Jurkat, Clone E6-1 (cell line): ENCODE measurements around the gene PROM2.

Experiments
- DNase-seq: peaks from one replicate; pipeline ENCODE4 v3.0.0-alpha.2; 2011; ENCODE audit warnings: low read depth, low spot score
- H3K4me3 ChIP-seq: 2 replicates; pipeline ENCODE4 v1.5.1; 2011; ENCODE audit warnings: mild to moderate bottlenecking, low read length, control low read depth, moderate library complexity

PROM2 gene

DNA sequence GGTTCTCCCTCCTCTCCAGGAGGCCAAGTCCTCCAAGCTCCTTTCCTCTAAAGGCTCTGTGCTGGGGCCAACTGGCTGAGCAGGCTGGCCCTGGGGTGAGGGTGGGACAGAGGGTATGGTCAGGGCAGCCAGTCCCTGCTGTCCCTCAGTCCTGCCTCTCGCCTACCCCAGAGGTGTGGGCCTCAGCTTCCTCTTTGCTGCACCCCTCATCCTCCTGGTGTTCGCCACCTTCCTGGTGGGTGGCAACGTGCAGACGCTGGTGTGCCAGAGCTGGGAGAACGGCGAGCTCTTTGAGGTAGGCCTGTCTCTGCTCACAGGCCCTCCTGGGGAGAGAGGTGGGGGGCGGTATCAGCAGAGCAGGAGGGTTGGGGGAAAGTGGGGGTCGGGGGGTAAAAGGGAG is 6.8 kb downstream of the PROM2 start:
- no peak for DNase-seq
- H3K4me3 ChIP-seq: no peak overlapping the region

DNA sequence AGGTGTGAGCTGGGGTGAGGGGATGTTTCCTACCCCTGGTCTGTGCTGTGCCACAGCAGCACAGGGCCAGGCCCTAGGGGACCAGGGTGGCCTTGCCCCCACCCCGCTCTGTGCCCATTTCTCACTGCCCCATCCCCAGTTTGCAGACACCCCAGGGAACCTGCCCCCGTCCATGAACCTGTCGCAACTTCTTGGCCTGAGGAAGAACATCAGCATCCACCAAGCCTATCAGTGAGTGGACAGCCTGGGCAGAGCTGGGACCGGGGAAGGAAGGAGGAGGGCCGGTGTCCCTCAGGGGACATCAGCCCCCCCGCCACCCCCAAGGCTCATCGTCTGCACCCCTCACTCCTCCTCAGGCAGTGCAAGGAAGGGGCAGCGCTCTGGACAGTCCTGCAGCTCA is 7.5 kb downstream of the PROM2 start:
- no peak overlapping the region for H3K4me3 ChIP-seq
- no peak for DNase-seq

DNA sequence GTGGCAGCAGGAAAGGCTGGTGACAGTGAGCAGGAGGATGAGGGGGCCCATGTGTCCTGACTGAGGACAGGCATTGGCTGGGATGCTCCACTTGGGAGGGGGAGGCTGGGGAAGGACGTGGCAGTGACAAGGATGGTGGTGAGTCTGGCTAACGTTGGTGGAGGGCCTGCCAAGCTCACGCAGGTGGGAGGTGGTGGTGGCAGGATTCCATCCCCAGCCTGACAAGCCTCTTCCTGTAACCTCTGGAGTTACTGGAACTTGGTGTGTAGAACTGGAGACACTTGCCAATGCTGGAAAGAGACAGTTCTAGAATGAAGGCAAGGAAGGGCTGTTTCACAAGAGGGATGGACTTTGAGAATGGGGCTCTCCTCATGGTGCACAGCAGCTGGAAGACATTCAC is 8.2 kb downstream of the PROM2 start:
- no peak for DNase-seq
- H3K4me3 ChIP-seq: no peak overlapping the region

DNA sequence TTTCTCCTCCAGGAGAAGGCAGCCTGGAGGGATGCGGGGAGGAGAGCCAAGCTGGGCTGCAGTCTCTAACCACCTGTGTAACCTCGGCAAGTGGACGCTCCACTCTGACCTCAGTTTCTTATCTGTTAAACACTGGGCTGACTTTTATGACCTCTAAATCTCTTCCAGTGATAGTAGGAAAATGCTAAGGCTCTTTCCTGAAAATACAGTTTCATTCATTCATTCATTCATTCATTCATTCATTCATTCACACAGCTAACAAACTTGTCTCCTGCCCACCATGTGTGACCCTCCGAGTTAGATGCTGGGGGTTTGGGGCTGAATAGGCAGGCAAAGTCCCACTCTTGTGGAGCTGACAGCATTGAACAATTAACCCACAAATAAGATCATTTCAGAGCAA is 9.3 kb downstream of the PROM2 start:
- no peak for DNase-seq
- no peak overlapping the region for H3K4me3 ChIP-seq

DNA sequence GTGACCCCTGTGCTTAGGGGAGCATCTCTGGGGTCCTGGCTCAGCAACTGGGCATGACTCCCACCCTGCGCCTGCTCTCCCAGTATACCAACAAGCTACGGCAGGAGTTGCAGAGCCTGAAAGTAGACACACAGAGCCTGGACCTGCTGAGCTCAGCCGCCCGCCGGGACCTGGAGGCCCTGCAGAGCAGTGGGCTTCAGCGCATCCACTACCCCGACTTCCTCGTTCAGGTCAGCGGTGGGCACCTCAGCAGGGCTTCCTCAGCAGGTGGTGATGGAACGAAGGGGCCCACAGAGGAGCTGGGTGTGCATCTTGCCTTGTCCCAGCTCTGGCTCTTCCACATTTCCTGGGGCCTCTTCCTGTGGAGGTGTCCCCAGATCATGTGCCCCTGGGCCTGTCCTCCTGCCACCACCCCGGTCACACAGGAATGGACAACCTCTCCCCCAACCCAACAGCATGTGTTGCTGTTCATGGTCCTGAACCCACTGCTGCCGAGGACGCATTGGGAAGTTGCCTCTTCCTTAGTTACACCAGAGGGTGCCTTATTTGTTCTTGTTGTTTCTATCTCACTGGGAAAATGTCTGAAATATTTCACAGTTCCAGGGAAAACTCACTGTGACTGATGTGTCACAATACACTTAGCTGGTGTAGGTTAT is 10.8 kb downstream of the PROM2 start:
- no peak overlapping the region for H3K4me3 ChIP-seq
- no peak for DNase-seq

DNA sequence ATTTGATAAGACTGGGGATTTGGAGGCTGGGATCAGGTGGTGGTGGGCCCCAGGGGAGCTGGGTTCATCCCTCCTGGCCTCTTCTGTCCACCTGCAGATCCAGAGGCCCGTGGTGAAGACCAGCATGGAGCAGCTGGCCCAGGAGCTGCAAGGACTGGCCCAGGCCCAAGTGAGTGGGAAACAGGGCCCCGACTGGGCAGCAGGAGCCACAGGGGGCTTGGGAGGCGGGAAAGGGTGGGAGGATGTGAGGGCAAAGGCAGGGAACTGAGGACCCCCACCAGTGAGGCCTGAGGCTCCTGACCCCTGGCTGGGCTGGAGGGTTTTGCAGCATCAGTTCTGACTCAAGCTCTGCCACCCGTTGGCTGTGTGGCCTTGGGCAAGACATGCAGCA is 11.3 kb downstream of the PROM2 start:
- no peak overlapping the region for H3K4me3 ChIP-seq
- DNase-seq: no peak

DNA sequence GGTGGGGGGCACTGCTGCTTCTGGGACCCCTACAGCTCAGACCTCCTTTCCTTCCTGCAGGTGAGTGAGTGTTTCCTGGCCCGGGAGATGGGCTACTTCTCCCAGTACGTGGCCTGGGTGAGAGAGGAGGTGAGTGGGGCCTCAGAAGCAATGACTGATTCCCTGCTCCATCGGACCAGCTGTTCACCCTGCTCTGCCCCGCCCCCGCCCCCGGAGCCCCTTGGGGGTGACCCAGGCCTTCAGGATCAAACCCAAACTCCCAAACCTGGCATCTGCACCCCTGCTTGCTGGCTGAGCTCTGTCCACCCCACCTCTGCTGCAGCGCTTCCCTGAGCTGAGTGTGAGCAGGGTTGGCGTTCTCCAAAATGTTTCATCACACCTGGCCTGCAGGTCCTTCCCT is 13.1 kb downstream of the PROM2 start:
- no peak for DNase-seq
- no peak overlapping the region for H3K4me3 ChIP-seq

DNA sequence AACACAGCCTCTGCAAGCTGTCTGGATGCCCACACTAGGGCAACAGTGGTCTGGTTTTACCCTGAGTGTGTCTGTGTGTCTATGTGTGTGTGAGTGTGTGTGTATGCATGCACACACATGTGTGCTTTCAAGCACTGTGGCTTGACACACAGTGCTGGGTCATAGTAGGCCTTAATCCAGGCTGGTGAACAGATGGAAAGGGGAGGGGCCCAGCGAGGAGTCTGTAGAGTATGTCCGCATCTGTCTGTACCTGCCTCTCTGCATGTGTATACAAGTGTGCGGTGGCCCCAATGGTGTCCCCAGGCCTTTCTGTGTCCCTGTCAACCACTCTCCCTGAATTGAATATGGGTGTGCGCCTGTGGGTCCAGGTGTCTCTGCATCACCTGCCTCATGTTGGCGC is 13.6 kb downstream of the PROM2 start:
- DNase-seq: no peak

DNA sequence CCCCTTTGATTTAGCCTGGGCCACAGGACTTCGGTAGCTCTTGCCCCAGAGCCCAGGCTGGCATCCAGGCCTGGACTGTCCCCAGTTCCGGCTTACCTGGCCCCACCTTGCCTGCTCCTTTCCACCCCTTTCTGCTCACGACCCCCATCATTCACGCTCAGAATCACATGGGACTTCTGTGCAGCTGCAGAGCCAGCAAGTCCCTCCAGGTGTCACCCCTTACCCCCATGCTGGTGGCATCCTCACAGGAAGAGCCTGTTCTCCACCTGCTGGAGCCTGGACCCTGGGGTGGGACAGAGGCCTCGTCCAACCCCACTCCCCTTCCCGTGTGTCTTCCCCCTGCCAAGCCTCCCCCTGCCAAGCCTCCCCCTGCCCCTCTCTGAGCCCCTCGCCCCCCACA is 15.0 kb downstream of the PROM2 start:
- no peak for DNase-seq
- H3K4me3 ChIP-seq: no peak overlapping the region

More for the DNA sequence above, 13.6 kb downstream of the PROM2 start:
- H3K4me3 ChIP-seq: no peak overlapping the region

DNA sequence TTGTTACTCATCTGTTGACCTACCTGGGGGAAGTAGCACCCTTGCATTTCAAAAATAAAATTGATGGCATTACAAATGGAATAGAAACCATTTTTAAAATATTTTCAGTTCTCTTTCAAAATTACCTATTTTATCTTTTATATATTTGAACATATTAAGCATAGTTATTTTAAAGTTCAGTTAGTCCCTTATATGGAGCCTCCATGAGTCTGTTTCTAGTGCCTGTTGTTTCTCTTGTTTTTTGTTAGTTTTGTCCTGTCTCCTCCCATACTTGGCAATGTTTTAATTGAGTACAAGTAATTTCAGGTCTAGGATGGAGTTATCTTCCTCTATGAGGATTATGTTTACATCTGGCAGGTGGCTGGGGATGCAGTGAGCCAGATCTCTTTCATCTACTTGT is 17.0 kb downstream of the PROM2 start:
- H3K4me3 ChIP-seq: no peak overlapping the region
- no peak for DNase-seq

DNA sequence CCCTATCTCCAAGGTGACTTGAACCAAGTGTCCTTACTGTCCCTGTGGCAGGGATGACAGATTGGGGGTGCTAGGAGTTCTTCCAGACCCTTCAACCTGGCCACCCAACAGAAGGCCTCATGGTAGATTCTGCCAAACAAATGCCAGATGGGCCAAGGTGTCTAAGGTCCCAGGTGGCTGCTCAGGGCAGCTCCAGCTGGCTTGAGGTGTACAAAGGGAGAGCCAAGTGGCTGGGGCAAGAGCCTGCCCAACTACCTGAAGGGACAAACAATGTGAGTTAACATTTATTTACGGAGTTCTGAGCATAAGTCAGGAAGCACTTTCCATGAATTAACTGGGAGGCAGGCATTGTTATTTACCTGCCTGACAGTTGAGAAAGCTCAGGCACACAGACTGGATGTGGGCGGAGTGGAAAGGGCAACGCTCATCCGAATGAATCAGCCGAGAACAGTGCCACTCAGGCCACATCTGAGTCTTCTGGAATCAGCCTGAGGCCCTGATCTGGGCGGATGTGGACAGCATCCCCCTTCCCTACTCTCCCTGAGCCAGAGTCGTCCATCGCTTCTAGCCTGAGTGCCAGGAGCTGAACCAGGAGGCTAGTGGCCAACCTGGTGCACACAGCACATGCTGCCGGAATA is 18.5 kb downstream of the PROM2 start:
- no peak overlapping the region for H3K4me3 ChIP-seq
- DNase-seq: no peak

DNA sequence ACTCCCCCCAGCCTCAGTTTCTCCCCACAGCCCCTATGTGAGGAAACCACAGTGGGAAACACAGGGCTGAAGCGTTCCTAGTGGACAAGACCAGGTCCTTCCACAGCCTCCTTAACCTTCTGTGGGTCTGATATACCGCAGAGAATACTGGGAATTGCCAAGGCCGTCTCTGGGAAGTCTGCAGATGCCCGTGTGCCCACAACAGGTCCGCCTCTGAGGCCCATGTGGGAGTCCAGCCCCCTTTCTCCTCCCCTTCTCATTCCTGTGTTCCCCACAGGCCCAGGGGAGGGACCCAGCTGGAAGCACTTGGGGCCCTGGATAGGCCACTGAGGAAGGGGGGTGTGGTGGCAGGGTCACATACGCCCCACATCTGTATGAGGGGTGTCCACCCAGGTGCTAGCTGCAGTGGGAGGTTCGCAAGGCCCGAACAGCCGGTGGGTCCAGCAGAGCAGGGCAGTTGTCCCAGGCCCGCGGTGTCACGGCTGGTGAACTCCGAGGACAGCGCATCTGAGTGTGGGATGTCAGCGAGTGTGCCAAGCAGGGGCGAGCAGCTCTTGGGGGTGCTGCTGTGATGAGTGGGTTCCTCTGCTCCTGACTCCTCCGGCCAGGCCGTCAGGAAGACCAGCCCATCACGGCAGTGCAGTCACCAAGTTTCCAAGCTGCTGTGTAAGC is 20.5 kb downstream of the PROM2 start:
- no peak overlapping the region for H3K4me3 ChIP-seq
- no peak for DNase-seq

DNA sequence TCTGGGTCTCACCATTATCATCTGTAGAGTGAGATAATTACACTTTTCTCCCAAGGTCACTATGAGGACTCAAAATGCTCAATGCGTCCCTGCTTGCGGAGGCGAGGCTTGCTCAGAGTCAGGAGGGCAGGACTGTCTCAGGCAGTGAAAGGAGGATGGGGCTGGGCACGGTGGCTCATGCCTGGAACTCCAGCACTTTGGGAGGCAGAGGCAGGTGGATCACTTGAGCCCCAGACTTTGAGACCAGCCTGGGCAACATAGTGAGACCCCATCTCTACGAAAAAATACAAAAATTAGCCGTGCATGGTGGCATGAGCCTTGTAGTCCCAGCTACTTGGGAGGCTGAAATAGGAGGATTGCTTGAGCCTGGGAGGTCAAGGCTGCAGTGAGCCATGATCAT is 21.1 kb downstream of the PROM2 start:
- H3K4me3 ChIP-seq: no peak overlapping the region
- DNase-seq: no peak

DNA sequence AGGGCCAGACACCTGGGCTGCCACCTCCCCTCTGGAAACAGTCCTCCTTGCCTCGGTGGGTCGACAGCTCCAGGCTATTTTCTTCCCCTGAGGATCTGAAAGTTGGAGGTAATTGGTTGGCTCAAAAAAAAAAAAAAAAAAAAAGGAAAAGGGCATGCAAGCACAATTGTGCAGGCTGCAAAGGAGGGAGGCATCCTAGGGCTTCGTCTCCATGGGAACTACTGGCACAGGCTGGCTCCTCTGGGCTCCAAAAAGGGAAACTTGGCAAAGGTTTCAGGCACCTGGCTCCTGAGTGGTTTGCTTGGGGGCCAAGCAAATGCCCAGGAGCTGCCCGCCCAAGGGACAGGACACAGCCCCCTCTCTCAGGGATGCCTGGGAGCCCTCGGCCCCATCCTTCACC is 21.8 kb downstream of the PROM2 start:
- no peak overlapping the region for H3K4me3 ChIP-seq
- no peak for DNase-seq

DNA sequence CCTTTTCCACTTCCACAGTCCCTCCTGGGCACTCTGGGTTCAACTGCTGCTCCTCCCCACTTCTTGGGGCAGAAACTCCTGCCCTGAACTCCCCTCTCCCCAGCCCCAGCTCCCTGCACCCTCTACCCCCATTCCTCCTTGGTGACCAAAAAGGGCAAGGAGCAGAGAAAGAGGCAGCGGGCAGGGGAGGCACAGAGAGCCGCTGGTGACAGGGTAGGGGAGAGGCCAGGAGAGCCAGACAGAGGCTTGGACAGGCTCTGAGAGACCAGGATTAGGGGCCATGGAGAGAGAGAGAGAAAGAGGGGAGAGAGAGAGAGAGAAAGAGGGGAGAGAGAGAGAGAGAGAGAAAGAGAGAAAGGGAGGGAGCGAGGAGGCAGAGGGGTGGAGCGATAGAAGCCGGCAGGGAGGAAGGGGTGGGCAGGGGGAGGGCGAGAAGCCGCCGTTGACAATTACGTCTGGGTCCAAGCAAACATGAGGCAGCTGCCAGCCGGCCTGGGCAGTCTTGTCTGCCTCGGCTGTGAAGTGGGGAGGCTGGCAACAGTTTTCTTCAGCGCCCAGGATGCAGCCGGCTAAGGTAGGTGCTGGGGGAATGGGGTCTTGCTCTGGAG is 22.7 kb downstream of the PROM2 start, which contains the start of gene KCNIP3:
TSS of gene KCNIP3 (plus strand) at position 468 of the 608 bp plus-strand sequence. CDS start at position 560, 92 bp downstream.
- H3K4me3 ChIP-seq: peak within 1 kb of the TSS; percentile 53
- DNase-seq: peak; percentile 30

DNA sequence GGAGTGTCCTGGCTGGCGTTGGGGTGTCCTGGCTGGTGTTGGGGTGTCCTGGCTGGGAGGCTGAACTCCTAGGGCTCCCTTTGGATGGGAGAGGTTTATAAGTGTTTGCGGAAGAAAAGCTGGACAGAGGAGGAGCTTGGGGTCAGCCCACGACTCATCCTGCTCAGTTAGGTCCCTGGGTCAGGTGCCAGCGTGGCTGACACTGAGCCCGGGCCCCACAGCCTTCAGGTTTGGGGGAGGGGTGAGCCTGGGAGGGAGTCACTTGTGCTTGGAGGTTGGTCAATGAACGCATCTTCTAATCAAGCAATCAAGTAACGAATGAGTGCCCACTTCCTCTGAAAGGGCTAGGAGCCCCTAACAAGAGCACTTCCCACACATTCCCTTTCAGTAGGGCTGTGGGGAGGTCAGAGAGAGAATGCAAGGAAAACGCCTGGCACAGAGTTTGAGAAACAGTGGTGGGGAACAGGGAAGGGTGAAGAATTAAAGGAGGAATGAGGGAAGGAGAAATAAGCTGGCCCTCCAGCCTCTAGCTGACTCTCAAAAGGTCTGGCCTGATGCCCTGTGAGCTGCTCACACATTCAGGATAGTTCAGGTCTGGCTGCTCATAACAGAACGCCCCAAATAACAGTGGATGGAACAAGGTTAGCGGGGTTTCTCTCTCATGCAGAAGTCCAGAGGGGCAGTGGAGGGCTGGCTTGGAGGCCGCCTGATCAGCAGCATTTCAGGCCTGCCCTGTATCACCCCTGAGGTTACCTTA is 23.6 kb downstream of the PROM2 start:
- H3K4me3 ChIP-seq: peak overlapping the region; percentile 53
- DNase-seq: no peak

DNA sequence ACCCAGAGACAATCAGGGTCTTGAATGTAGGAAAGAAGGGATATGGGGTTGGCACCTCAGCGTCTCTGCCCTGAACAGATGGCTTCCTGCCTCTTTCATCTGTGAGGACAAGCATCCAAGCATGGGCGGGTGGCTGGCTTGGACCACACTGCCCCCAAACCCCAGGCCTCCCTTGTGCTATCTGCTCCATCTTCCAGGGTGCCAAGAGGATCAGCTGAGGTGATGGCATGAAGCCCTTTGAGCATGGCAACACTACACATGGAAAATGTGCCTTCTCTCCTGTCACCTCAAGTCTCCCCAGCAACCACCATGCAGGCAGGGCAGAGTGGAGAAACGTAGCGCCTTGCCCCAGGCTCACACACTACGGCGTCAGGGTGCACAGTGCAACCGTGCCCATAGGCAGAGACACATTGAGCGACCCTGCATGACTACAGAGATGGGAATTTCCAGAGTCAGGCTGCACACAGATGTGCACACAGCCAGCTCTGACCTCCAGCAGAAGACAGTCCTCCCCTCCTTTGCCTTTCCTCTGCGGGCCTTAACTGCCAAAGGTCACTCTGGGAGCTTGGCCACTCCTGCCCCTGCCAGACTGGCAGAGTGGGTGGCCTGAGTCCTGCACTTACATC is 24.4 kb downstream of the PROM2 start:
- no peak for DNase-seq
- no peak overlapping the region for H3K4me3 ChIP-seq

DNA sequence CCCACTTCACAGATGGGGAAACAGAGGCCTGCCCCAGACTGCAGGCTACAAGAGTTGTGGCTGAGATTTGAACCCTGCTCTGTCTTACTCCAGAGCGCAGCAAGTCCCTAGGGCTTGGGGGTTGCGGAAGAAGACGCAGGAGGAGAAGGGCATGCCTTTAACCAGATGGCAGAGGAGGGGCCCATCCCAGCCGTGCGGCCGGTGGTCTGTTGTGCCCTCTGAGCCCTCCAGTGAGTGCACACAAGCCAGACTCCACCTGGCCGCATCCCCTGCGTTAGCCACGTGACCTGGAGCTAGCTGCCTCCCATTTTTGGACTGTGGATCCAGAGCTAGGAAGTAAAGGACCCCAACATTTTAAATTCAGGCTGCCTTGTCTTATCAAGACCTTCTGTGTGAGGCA is 25.7 kb downstream of the PROM2 start:
- no peak for DNase-seq
- no peak overlapping the region for H3K4me3 ChIP-seq

DNA sequence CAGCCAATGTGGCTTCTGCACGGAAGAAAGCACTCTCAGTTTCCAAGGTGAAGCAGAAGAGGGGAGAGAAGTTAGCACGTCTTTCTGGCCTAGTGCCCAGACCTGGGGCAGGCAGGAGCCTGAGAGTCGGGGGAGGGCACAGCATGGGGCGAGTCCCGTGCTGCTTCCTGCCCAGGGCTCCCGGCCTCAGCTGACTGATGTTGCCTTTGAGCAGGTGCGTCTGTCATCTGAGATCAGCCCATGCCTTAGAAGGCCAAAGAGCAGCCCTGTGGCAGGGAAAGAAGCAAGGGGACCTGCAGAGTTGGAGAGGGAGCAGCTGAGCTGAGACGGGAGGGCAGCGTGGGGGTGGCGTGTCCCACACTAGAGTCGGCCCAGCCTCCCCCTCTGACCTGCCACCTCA is 26.2 kb downstream of the PROM2 start:
- DNase-seq: peak; percentile 57
- no peak overlapping the region for H3K4me3 ChIP-seq
